Stromal cell of bone marrow (primary cell): ENCODE results near the gene ARHGAP15.
A peak's percentile ranks its signal among the peaks of the same experiment; 100 is the strongest.

Experiments
- DNase-seq: peaks from one replicate; pipeline ENCODE4 v3.0.0-alpha.2; 2012; ENCODE audit warnings: low read depth

ARHGAP15 gene

DNA sequence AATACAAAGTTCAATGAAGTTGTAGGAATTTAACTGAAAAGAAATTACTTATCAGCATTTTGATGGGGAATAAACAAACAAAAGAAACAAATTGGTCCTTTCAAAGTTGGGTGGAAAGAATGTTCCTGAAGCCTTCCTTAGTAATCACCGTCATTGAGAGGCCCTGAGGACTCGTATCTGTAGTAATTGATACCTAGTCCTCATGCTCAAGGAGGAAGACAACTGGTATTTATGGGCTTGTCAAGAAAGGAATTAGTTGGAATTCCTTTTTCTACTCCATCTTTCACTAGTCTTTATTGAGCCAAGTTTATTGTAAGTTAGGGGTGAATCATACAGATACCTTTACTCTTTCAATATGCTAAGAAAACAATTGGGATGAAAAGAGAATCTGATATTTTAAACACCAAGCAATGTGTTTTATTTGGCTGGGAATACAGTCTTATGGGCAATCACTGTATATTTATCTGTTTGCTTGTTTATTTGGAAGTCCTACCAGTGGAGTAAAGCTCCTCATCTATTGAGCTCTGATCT is 324.8 kb downstream of the ARHGAP15 start:
- no peak for DNase-seq

DNA sequence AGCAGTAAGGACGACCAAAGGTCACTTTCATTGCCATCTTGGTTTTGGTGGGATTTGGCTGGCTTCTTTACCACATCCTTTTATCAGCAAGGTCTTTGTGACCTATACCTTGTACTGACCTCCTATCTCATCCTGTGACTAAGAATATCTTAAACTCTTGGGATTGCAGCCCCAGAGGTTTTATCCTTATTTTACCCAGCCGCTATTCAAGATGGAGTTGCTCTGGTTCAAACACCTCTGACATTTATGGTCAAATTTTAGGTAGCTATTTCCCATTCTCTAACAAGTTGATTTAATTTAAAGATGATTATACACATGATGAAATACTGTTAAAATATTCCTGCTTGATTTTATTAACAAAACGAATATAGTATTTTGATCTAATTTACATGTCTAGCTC is 326.1 kb downstream of the ARHGAP15 start:
- DNase-seq = no peak

DNA sequence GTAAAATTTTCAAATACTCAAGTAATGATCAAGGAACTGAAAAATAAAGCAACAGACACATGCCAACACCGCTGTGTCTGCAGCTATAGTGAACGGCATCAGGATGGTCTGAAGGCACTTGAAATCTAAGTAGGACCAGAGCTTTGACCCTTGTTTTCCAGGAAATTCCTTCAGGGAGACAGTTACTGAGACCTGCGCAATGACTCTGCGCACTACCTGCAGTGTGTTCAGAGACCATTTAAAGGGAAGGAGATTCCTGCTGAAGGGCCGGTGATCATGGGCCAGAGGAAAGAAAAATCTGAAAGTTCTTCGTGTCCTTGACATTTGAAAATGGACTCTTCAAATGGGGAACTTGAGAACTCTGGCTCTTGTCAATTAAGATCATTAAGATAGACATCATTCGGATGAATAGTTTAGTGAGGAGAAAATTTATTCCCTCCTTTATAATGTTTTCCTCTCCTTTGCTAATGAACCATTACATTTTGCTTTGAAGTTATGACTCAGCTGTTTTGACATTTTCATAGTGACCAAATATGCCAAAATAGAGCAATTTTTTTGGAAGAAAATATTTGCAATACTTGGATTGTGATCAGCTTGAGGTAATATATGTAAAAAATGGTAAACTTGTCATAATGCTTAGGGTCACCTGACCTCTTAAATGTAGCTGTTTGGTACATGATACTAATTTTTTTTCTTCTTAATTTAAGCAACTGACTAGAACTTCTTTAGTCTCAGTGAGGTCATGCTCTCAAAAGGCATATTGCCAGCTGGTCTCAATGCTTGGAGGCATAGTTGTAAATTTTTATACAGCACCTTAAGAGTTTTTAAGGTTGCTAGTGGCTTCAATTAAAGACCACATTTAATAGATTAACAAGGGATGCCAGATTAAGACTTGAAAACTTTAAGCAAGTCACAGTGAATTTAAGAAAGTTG is 329.3 kb downstream of the ARHGAP15 start:
- no peak for DNase-seq

DNA sequence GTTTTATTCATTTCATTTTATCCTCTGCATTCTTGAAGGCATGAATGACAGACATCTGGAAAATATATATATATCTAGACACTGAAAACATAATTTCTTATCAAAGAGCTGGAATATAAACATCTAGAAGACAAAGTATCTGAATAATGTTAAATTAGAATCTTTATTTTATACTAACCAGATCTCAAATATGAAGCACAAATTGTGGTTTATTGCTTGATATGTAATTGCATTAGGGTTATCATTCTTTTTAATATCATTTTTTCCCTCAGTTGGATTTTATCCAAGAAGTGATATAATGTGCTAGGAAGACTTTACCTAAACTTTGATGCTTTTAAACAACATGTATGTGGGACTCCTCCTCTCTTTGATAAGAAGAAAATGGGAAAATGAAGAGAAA is 331.2 kb downstream of the ARHGAP15 start:
- no peak for DNase-seq

DNA sequence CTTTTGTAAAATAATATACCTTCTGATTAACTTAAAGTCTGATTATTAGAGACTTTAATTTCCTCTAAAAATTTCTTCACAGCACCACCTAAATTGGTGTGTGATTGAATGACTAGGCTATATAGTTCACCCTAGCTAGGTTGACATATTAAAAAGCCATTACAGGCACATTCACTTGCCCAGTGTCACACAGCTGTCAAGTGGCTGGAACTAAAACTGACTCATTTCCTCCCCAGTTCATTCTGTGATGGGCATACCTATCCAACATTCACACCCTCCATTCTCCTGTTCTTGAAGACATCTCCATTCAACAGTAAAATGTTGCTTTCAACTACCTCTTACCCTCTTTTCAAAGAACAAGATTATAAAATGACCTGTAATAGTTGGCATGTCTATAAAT is 334.5 kb downstream of the ARHGAP15 start:
- DNase-seq = no peak

DNA sequence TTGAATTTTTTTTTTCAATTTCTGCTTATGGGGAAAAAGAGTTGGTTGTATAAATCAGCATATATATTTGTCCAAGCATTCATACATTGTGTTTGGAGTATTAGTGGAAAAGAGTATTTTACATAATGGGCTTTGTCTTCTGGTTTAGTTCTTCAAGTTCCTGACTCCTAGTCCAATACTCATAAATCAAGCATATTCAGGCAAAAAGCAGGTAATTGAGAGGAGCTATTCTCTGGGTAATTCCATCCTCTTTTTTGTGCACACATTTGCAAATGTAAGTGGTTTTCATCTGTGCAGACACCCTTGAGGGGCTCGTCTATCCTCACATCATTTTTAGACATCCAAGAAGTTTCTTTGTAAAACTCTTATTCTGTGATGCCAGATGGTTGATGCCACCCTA is 337.2 kb downstream of the ARHGAP15 start:
- DNase-seq = no peak

DNA sequence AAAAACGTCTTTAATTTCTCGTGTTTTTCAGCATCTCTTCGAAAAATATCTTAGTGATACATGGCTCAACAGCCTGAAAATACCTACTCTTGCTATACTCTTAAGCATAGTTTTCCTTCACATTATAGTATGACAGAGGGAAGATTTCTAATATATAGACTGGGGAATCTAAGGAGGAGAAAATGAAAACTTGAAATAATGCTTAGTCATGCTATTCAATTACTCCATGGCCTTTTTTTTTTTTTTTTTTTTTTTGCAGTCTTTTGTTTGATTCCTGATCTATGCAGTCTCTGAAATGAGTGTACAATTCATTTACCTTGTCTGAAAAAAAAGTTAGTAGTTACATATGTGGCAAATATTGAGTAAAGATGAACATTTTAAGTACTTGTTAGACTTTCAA is 337.8 kb downstream of the ARHGAP15 start:
- no peak for DNase-seq

DNA sequence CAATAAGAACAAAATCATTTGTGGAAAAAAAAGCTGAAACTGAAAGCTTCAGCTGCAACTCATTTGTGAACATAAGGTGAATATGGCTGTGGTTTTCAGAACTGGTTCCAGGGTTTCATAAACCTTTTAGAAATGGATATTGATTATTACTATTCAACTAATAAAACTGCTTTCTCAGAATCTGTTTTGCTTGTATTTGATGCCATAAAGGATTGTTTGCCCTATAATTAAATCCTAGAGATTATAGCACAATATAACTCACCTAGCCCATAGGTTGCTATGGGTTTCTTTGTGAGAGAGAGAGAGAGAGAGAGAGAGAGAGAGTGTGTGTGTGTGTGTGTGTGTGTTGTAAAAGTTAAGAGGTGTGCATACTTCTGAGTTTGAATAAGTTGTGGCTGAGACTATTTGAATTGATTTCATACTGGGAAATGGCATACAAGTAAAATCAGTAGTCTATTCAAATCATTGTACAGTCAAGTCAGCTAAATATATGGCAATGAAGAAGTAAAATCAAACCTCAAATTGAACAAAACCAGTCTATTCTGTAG is 339.2 kb downstream of the ARHGAP15 start:
- DNase-seq = no peak

DNA sequence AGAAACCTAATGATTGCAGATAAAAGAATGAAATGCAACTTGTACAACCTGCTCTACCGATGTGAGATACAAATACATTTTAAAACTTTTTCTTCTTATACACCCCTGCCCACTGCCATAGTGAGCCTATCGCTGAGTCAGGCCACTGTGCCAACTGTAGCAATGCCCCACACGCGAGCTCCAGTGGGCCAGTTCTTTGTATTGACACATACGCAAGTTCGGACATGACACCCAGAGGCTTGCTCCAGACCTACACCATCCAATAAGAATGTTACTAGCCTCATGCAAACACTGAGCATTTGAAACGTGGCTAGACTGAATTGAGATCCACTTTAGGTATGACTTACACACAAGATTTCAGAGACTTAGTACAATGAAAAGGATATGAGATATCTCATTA is 340.1 kb downstream of the ARHGAP15 start:
- no peak for DNase-seq

DNA sequence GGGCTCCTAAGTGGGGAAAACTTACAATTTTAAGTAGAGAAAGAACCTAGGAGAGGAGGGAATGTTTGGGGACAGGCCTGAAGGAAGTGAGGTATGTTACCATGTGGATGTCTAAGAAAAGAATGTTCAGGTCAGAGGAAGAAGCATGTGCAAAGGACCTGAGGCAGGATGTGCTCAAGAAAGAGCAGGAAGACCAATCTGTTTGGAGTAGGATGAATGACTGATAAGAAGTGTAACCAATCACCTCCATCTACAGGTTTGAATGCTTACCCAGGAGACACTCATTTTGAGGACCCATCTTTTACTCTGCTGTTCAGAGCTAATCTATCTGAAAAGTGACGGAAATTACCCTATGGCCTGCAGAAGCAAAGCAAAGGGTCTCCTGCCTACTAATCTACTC is 342.3 kb downstream of the ARHGAP15 start:
- no peak for DNase-seq

DNA sequence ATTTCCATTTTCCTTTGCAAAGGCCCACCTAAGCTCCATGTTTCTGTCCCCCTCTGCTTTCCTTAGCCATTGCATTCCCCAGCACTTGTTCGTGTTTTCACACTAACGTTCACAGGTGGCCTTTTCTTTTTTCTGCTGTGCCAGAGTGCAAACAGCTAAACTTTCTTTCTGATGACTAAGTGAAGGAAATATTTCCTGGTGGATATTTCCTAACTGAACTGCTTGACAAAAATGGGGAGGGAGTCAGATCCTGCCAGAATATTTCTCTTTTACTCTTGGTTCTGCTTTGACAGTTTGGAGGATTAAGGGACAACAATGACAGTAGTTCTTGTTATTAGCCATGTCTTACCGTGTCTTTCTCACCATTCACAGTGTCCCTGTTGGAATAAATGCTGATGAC is 344.0 kb downstream of the ARHGAP15 start:
- peak; percentile 22 for DNase-seq

DNA sequence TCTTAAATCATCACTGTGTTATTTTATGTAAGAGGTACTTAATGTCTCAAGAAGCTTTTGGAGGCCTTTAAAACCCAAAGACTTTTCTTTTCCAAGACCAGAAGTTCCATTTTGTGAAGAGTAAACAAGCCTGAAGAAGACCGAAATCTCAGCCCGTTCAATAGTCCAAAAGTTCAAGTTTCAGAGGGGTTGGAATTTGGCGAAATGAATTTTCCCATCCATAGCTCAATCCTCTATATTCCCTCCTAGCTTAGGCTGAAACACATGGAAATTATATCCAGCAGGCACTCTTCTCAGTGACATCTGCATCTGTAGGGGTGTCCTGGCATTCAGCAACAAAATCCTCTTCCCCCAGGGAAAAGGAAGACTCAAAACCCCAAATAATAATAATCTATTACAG is 344.6 kb downstream of the ARHGAP15 start:
- no peak for DNase-seq

DNA sequence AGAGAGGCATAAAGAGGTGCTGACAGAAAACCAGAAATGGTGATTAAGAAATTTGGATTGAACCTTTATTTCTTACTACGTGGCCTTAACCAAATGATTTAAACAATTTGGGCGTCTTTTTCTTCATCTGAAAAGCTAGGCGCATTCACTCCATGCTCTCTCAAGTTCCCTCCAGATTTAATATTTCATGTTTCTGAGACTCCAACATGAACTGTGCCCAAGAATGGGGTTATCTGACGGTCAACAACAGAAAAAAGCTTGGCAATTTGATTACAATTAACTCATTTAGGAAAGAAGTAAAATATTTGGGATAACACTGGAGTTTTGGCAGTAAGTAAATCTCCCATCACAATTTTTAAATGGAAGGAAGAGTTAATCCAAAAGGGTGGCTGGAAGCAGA is 345.4 kb downstream of the ARHGAP15 start:
- DNase-seq = no peak

DNA sequence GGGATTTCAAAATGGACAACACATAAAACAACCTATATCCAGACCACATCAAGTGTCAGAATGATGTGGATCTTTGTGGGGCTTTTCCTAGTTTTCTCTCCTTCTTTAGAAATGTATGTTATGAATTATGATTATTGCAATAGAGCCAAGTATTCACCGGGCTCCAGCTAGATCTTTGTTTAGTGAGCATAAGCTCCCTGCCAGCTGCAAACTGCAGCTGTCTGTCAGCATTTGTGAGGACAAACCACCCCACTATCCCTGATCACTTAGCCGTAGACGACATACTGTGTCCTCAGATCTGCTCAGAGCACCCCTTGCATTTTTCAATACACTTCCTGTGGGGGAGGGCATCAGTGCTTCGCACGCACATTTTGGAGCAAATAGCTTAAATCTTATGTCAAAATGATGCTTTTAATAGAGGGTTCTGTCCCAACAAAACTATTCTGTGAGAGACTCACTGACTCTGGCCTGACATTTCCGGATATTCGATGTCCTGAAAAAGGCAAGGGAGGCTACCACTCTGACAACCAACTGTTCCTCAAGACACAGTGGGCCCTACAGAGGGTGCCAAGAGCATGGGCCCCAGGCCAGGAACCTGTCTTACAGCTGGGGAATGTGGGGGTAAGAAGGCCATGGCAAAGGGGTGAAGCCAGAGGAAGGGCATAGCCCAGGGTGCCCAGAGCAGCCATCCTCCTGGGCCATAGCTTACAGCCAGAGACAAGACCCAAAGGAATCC is 346.0 kb downstream of the ARHGAP15 start:
- no peak for DNase-seq

DNA sequence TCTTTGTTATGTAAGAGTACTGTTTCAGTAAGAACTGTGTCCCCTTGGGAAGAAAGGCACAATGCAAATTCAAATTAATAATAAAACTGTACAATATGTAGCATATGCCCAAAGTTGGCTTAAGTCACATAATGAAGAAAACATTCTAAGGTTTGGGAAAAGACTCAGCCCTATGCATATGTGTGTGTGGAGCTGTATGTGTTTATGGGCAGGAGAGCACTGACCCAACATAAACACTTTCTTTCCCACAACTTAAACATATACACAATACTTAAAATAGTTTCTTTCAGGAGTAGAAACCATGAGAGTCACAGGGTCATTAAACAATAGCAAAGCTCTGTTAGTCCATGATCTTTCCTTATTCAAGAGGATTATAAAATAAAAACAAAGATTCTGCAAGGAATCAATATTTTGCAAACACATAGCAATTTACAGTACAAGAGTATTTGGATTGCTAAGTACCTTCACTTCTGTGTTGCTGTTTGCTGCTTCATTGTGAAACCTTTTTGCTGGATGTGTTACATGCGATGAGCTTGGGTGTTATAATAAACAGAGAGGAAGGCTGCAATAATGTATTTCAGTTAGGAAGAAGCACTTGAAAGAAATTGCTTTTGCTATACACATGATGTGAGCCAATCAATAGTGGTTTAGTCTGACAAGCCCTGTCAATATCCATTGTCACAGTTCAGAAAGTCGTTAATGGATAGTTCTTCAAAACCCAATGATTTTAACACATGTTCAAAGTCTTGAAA is 347.3 kb downstream of the ARHGAP15 start:
- DNase-seq = no peak

DNA sequence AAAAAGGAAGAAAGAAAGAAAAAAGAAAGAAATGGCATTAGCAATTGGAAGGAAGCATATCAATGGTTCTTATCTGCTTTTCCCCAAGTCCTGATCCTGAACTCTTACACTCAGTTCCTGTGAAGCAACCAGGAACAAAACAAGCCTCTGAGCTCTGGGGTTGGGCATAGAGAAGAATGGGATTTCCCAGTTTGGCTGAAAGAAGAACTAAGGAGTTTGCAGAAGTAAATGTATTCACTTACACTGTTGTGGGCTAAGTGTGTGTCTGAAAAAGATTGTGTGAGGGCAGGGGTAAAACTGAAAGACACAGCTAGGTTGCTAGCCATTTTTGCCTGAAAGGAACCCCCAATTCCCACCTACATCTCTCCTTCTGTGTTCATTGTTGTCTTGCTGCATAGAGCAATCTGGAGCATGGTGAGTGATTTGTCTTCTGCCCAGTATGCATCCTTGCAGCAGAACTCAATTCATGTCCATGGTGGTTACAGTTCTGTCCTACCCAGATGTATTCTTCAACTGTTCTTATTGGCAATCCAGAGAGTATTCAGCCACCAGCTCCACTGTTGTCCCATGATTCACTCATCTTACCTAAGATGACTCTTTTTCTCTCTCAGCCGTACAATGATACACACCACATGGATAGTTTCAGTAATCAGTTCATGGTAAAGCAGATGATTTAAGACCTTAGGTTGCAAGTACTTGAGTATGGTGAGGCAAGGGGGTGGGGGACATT is 348.7 kb downstream of the ARHGAP15 start:
- DNase-seq = no peak

DNA sequence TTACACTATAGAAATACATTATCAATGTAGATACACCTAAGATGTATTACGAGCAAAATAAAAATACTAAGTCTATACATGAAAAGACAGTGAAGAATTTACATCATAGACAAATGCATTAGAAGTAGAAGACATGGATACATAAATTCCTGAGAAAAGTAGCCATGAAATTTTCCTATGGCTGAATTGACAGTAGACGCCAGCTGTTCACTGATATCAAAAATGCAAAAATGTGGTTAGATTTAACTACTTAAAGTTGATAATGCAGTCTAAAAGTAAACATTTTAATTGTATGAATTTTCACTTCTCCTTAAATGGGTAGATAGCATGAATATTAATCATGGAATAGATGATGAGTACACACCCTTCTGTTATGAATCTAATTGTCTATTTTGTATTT is 350.9 kb downstream of the ARHGAP15 start:
- DNase-seq = no peak

DNA sequence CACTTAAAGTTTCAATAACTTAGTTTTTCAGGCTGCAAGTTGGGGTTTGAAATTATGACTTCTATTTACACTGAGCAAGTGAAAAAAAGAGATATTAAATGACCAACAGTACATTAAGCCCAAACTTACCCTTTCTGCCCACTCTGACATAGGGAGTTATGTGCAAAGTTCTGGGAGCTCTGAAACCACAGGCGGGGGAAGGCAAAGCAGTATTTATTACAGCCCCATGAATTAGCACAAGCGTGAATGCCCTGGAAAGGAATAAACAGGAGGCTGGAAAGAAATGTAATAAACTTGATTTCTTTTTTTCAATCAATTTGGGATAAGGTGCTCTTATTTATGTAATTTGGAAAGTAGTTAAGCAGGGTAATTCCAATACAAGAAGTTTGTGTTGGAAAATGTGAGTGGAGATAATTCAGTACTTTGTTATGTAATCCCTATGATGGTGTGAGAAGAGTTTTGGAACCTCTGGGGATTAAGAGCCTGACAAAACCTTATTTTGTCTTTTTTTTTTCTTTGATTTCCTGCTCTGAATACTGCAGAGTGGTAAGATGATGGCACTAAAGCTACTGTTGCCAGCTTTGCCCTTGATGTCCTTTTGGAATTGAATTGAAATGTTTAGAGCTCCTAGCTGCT is 351.5 kb downstream of the ARHGAP15 start:
- DNase-seq = peak; percentile 19

DNA sequence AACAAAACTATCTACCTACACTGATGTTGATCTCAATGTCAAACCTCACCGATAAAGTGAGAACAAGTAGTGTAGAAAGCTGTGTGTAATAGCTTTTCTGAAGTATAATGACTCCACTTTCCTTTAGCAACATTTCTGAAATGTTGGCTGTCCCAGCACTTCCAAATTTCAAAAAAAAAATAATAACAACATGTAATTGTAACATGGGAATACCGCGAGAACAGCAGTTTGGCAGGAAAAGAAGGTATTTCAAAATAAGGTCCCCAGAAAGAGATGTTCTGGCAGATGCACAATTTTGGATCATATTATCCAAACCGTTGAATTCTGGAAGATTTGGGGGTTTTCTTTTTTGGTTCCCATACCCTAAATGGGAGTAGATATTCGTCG is 352.0 kb downstream of the ARHGAP15 start:
- no peak for DNase-seq

DNA sequence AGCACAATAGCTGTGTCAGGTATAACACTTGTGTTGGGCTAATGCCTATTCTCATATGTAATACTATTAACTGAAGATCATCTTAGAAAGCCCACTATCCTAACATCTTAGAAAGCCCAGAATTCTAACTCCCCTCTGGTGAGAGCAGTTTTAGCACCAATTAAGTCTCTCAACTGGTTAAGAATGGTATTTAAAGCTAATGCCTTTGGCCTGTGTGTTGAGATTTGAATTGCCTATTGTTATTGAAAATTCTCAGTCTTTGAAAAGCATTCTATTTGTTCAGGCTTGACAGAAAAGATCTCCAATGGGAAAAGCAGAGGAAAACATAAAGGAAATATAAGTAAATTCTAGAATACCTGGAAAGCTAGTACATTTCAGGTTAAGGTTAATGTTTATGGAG is 352.5 kb downstream of the ARHGAP15 start:
- DNase-seq = no peak

DNA sequence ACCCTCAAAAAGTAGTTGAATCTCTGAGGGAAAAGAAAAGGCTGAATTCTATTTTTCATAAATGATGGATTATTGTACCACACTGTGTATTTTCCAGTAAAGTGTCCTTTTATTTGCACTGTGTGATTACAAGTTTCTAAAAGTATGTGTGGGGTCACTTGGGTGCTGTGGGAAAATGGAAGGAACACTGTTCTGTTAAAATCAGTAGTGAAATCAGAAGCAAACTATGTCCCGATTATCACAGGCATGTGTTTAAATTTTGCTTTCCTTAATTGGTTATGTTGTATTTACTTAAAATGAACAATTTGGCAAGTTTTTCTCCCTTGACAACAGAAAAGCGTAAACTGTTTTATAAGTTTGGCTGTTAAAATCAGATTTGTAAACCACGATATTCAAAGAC is 353.1 kb downstream of the ARHGAP15 start:
- DNase-seq = no peak
